HepG2 (cell line): ENCODE results near the gene ROM1. TPM values are rescaled to one million over a fixed set of nuclear protein-coding genes. Genes with fewer than 3 reads are reported as not detected.
"Not testable (repeated sequence)": the region's sequence is repeated elsewhere in the genome, so short reads cannot be mapped to it uniquely, and the experiment has no call there.

ENCODE experiments used
- ATAC-seq: fragments of 200-7000 bp; cut with Tn5 transposase; 3 replicates; pipeline ENCODE4 v1.9.1; 2020; ENCODE audit warnings: mild to moderate bottlenecking, moderate library complexity
- BruUV-seq: library from RNA; stranded (reverse); fragments of 400-500 nt; replicated peaks from 2 replicates; lab custom pipeline; 2021; lab: Mats Ljungman, UMichigan
- CTCF ChIA-PET: fragments of 300-600 bp; formaldehyde crosslinking; extraction: SDS; loops from one replicate; lab custom pipeline; 2021; ENCODE audit warnings: low total read pairs, inconsistent platforms, low intra/inter-chr PET ratio; lab: Yijun Ruan, JAX
- POLR2A ChIA-PET: fragments of 350-600 bp; sonication (Branson Sonifier 250); formaldehyde crosslinking; loops from one replicate; lab custom pipeline; 2020; ENCODE audit warnings: antibody characterized with exemption, inconsistent platforms; lab: Yijun Ruan, JAX
- DNase-seq: peaks from one replicate; pipeline ENCODE4 v3.0.0-alpha.2; 2015; ENCODE audit warnings: low spot score
- FAIRE-seq: peaks from 3 replicates; lab custom pipeline; 2011; peaks lifted over from hg19 to GRCh38; lab: Jason Lieb, UNC
- H2AFZ ChIP-seq: one replicate; pipeline ENCODE4 v1.6.1; 2011; ENCODE audit warnings: low read length, inconsistent platforms
- H3K27ac ChIP-seq: fragments of 300-600 bp; 3 replicates; pipeline ENCODE4 v1.8.0; 2011; ENCODE audit warnings: mixed run types, mild to moderate bottlenecking, mixed read lengths, low read length, inconsistent platforms; ENCODE audit not compliant: insufficient read depth; ENCODE audit errors: extremely low read length
- H3K27me3 ChIP-seq, 2 experiments: fragments of 200-600 bp in 1 of 2; 2 replicates in 1 of 2; 3 replicates in 1 of 2; pipeline versions ENCODE4 v1.6.0 to v1.8.0; 2011; ENCODE audit warnings: low read length in 2 of 2, mild to moderate bottlenecking in 2 of 2, moderate library complexity in 2 of 2, inconsistent platforms in 1 of 2; ENCODE audit not compliant: insufficient read depth in 2 of 2, control insufficient read depth in 1 of 2
- H3K36me3 ChIP-seq, 2 experiments: fragments of 200-600 bp in 1 of 2; replicated peaks in 1 of 2; 2 replicates in 1 of 2; 3 replicates in 1 of 2; pipeline versions ENCODE4 v1.5.1 to v1.8.0; 2011; ENCODE audit warnings: low read length in 2 of 2, inconsistent platforms in 1 of 2; ENCODE audit not compliant: insufficient read depth in 2 of 2, control insufficient read depth in 1 of 2
- H3K4me1 ChIP-seq: 2 replicates; pipeline ENCODE4 v1.5.1; 2012; ENCODE audit warnings: low read length, inconsistent platforms; ENCODE audit not compliant: insufficient read depth
- H3K4me2 ChIP-seq: 2 replicates; pipeline ENCODE4 v1.6.0; 2011; ENCODE audit warnings: low read depth, low read length, inconsistent platforms
- H3K4me3 ChIP-seq, 3 experiments: fragments of 200-600 bp in 1 of 3; sonication (generic), shearing (Covaris generic) in 1 of 3; replicated peaks in 1 of 3; 2 replicates each; pipeline ENCODE4 v1.5.1; 2011 to 2016; ENCODE audit warnings: low read length in 3 of 3, inconsistent platforms in 2 of 3, low read depth in 2 of 3, mild to moderate bottlenecking in 2 of 3, control low read depth in 1 of 3, mixed read lengths in 1 of 3; ENCODE audit not compliant: insufficient read depth in 1 of 3
- H3K79me2 ChIP-seq: one replicate; pipeline ENCODE4 v1.6.1; 2011; ENCODE audit warnings: low read length, inconsistent platforms; ENCODE audit not compliant: insufficient read depth
- H3K9ac ChIP-seq: 2 replicates; pipeline ENCODE4 v1.6.0; 2011; ENCODE audit warnings: mild to moderate bottlenecking, low read depth, low read length, inconsistent platforms; ENCODE audit not compliant: insufficient read depth
- H3K9me3 ChIP-seq: 2 replicates; pipeline ENCODE4 v1.5.1; 2012; ENCODE audit warnings: mild to moderate bottlenecking, low read length
- H4K20me1 ChIP-seq: 2 replicates; pipeline ENCODE4 v1.6.0; 2011; ENCODE audit warnings: inconsistent platforms, mild to moderate bottlenecking, low read length, moderate library complexity; ENCODE audit not compliant: insufficient read depth
- WGBS: methylation state at CpG from one replicate; pipeline ENCODE4 v1.1.6; 2017; ENCODE audit warnings: low lambda C conversion rate; 5-methylcytosine and 5-hydroxymethylcytosine counted together
- in situ Hi-C: cut with HindIII; loops from 2 replicates; pipeline ENCODE4 v1.10.0; 2017; ENCODE audit warnings: low pct_unique_long_range_greater_than_20kb; ENCODE audit not compliant: extremely low pct_ligation_motif_present
- intact Hi-C: fragments of 100-400 bp; cut with micrococcal nuclease; formaldehyde crosslinking; loops from one replicate; pipeline ENCODE4 v1.10.0; 2022; ENCODE audit not compliant: unreplicated experiment
- polyA plus RNA-seq, 8 experiments: library from polyadenylated mRNA; depleted of rRNA in 3 of 8; stranded (reverse) in 7 of 8; unstranded in 1 of 8; fragments of >200 nt; fragmentation: Illumina TruSeq in 4 of 8; extraction: Trizol in 4 of 8; gene quantifications; 2 replicates each; pipeline versions ENCODE4 v1.2.1 to v1.2.3, GENCODE V29; 2011 to 2016; ENCODE audit warnings: low read depth in 4 of 8, missing spikeins in 1 of 8, mixed read lengths in 1 of 8; ENCODE audit not compliant: insufficient read depth in 1 of 8
- total RNA-seq, 5 experiments: library from RNA; depleted of rRNA; stranded (reverse); fragments of >200 nt; fragmentation: Illumina TruSeq; extraction: Trizol; gene quantifications; 2 replicates each; pipeline ENCODE4 v1.2.3, GENCODE V29; 2016; ENCODE audit warnings: low read depth in 1 of 5
- TF ChIP-seq, protein P1 (sequence below): sonication (generic); formaldehyde crosslinking; IDR thresholded peaks from 2 replicates; pipeline ENCODE4 v1.4.0; 2020; ENCODE audit warnings: missing genetic modification reagents
- TF ChIP-seq, protein P2 (sequence below): sonication (generic); formaldehyde crosslinking; IDR thresholded peaks from 2 replicates; pipeline ENCODE4 v1.5.0; 2020; ENCODE audit warnings: mild to moderate bottlenecking, missing genetic modification reagents

The ROM1 gene
- total and polyA plus RNA-seq, 2 of the 13 experiments (the other 11 are each of a cell fraction or from before 2014, with no cell fraction given) = 1.2 to 2.4 TPM

DNA sequence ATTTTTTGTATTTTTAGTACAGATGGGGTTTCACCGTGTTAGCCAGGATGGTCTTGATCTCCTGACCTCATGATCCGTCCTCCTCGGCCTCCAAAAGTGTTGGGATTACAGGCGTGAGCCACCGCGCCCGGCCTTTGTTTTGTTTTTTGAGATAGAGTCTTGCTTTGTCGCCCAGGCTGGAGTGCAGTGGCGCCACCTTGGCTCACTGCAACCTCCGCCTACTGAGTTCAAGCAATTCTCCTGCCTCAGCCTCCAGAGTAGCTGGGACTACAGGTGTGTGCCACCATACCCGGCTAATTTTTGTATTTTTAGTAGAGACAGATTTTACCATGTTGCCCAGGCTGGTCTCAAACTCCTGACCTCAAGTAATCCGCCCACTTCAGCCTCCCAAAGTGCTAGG, 37.2 kb downstream of the ROM1 start:
- H3K4me2 ChIP-seq, ATAC-seq, H2AFZ ChIP-seq, H4K20me1 ChIP-seq, H3K4me3 ChIP-seq, H3K9me3 ChIP-seq, in situ Hi-C loops, H3K27ac ChIP-seq, H3K9ac ChIP-seq, H3K27me3 ChIP-seq, CTCF ChIA-PET, BruUV-seq, DNase-seq, FAIRE-seq: not testable (repeated sequence)
- Histone ChIP-seq H3K4me1 (peaks cover 40% of the 10 kb centered on the region), H3K79me2 (peaks cover 31% of the 10 kb centered on the region), H3K36me3 (peaks cover 4 to 14% of the 10 kb centered on the region in 2 experiments; a peak in 3 of 5 replicates)
- 95% methylated on average over 12 of the region's 12 CpGs for WGBS
- intact Hi-C loops = loop anchor here (5.0 kb wide), 2 partner anchors 38 to 58 kb away; partner anchors contain the start of genes EML3, ROM1 and TUT1
- POLR2A ChIA-PET = interaction anchor here (1.0 to 1.4 kb wide), 3 partner anchors 19 to 76 kb away, joined by 3 to 5 read pairs (median 4); partner anchors contain the start of genes EEF1G and UQCC3
- TF ChIP-seq, protein P1, sequence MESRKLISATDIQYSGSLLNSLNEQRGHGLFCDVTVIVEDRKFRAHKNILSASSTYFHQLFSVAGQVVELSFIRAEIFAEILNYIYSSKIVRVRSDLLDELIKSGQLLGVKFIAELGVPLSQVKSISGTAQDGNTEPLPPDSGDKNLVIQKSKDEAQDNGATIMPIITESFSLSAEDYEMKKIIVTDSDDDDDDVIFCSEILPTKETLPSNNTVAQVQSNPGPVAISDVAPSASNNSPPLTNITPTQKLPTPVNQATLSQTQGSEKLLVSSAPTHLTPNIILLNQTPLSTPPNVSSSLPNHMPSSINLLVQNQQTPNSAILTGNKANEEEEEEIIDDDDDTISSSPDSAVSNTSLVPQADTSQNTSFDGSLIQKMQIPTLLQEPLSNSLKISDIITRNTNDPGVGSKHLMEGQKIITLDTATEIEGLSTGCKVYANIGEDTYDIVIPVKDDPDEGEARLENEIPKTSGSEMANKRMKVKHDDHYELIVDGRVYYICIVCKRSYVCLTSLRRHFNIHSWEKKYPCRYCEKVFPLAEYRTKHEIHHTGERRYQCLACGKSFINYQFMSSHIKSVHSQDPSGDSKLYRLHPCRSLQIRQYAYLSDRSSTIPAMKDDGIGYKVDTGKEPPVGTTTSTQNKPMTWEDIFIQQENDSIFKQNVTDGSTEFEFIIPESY = peak; percentile 69
- TF ChIP-seq, protein P2, sequence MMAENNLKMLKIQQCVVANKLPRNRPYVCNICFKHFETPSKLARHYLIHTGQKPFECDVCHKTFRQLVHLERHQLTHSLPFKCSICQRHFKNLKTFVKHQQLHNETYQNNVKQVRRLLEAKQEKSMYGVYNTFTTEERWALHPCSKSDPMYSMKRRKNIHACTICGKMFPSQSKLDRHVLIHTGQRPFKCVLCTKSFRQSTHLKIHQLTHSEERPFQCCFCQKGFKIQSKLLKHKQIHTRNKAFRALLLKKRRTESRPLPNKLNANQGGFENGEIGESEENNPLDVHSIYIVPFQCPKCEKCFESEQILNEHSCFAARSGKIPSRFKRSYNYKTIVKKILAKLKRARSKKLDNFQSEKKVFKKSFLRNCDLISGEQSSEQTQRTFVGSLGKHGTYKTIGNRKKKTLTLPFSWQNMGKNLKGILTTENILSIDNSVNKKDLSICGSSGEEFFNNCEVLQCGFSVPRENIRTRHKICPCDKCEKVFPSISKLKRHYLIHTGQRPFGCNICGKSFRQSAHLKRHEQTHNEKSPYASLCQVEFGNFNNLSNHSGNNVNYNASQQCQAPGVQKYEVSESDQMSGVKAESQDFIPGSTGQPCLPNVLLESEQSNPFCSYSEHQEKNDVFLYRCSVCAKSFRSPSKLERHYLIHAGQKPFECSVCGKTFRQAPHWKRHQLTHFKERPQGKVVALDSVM (CRISPR knock-in tag) = peak; percentile 58
